K562 (cell line): ENCODE measurements around the gene VAMP4. TPM values are rescaled to one million over a fixed set of nuclear protein-coding genes. Genes with fewer than 3 reads are reported as not detected.

Source experiments
- DMBX1 ChIP-seq: fragments of 250-450 bp; sonication (Bioruptor Pico); IDR thresholded peaks from 2 replicates; pipeline ENCODE4 v1.8.0; 2022; ENCODE audit warnings: inconsistent platforms, mild to moderate bottlenecking, moderate library complexity, borderline replicate concordance
- ESRRB ChIP-seq: fragments of 250-450 bp; sonication (Bioruptor Pico); IDR thresholded peaks from 2 replicates; pipeline ENCODE4 v1.5.0; 2020; ENCODE audit warnings: mild to moderate bottlenecking, moderate library complexity, borderline replicate concordance
- FIP1L1 ChIP-seq: fragments of 200-400 bp; formaldehyde crosslinking; IDR thresholded peaks from 2 replicates; pipeline ENCODE4 v1.6.1; 2018; ENCODE audit warnings: mild to moderate bottlenecking, low read depth, low read length; ENCODE audit not compliant: poor library complexity, severe bottlenecking
- GABPB2 ChIP-seq: fragments of 250-450 bp; sonication (Bioruptor Pico); conservative IDR thresholded peaks from 2 replicates; pipeline ENCODE4 v1.5.1; 2021; ENCODE audit warnings: mild to moderate bottlenecking
- KLF16 ChIP-seq: IDR thresholded peaks from 2 replicates; pipeline ENCODE4 v1.6.1; 2016; ENCODE audit warnings: antibody characterized with exemption
- POLR2A ChIP-seq: fragments of 450-650 bp; conservative IDR thresholded peaks from 2 replicates; pipeline ENCODE4 v1.6.1; 2016
- PURB ChIP-seq: sonication (generic); formaldehyde crosslinking; IDR thresholded peaks from 2 replicates; pipeline ENCODE4 v1.9.0; 2021; ENCODE audit warnings: low read depth, mild to moderate bottlenecking, missing genetic modification reagents
- RBM17 ChIP-seq: fragments of 200-400 bp; formaldehyde crosslinking; IDR thresholded peaks from 2 replicates; pipeline ENCODE4 v1.6.1; 2017; ENCODE audit warnings: low read depth, mild to moderate bottlenecking, low read length, borderline replicate concordance
- RHOXF2B ChIP-seq: fragments of 250-450 bp; sonication (Bioruptor Pico); conservative IDR thresholded peaks from 2 replicates; pipeline ENCODE4 v1.5.1; 2021
- SMARCB1 ChIP-seq: IDR thresholded peaks from 2 replicates; pipeline ENCODE4 v1.6.1; 2011; ENCODE audit warnings: improper control_type of control experiment, low read depth; ENCODE audit not compliant: insufficient read length
- SRSF9 ChIP-seq: fragments of 200-400 bp; formaldehyde crosslinking; IDR thresholded peaks from 2 replicates; pipeline ENCODE4 v1.6.1; 2017; ENCODE audit warnings: low read depth, low read length, borderline replicate concordance
- TCF7 ChIP-seq: sonication (generic); IDR thresholded peaks from 2 replicates; pipeline ENCODE4 v1.6.1; 2016; ENCODE audit warnings: antibody characterized with exemption, borderline replicate concordance
- ZFPM2 ChIP-seq: fragments of 250-450 bp; sonication (Bioruptor Pico); IDR thresholded peaks from 2 replicates; pipeline ENCODE4 v1.5.1; 2022; ENCODE audit warnings: mild to moderate bottlenecking
- ZHX1 ChIP-seq: fragments of 150-350 bp; conservative IDR thresholded peaks from 2 replicates; pipeline ENCODE4 v1.6.1; 2014; ENCODE audit warnings: low read length
- ZNF140 ChIP-seq: fragments of 250-450 bp; sonication (Bioruptor Pico); IDR thresholded peaks from 2 replicates; pipeline ENCODE4 v1.8.0; 2021; ENCODE audit warnings: moderate library complexity, mild to moderate bottlenecking, inconsistent platforms
- ZNF217 ChIP-seq: sonication (generic); formaldehyde crosslinking; IDR thresholded peaks from 2 replicates; pipeline ENCODE4 v1.8.0; 2022; ENCODE audit warnings: mild to moderate bottlenecking, missing genetic modification reagents
- ZNF23 ChIP-seq: fragments of 250-450 bp; sonication (Bioruptor Pico); IDR thresholded peaks from 2 replicates; pipeline ENCODE4 v1.4.0; 2020; ENCODE audit warnings: mild to moderate bottlenecking
- ZNF583 ChIP-seq: fragments of 250-450 bp; sonication (Bioruptor Pico); IDR thresholded peaks from 2 replicates; pipeline ENCODE4 v1.4.0; 2020
- polyA plus RNA-seq, 8 experiments: library from polyadenylated mRNA; depleted of rRNA in 4 of 8; stranded (reverse) in 5 of 8; unstranded in 3 of 8; fragments of >200 nt; fragmentation: Nextera tagmentation in 2 of 8; fragmentation: Illumina TruSeq in 1 of 8; extraction: Ambion mirVana in 2 of 8; extraction: Trizol in 1 of 8; gene quantifications; 2 replicates each; pipeline versions ENCODE4 v1.2.1 to v1.2.3, GENCODE V29; 2011 to 2014; ENCODE audit warnings: inconsistent platforms in 1 of 8, missing spikeins in 1 of 8
- total RNA-seq, 7 experiments: library from RNA; depleted of rRNA in 6 of 7; stranded (reverse); fragments of >200 nt in 6 of 7; fragmentation: Illumina TruSeq in 2 of 7; extraction: Trizol in 2 of 7; gene quantifications; 2 replicates each; pipeline versions ENCODE4 v1.2.1 to v1.2.3, GENCODE V29; 2011 to 2021; ENCODE audit warnings: low replicate concordance in 1 of 7
- TF ChIP-seq, protein P1 (sequence below): fragments of 450-650 bp; conservative IDR thresholded peaks from 2 replicates; pipeline ENCODE4 v1.6.1; 2016; ENCODE audit warnings: missing genetic modification characterization, low read depth, mild to moderate bottlenecking, control low read depth, missing compliant biosample characterization
- TF ChIP-seq, protein P2 (sequence below): sonication (generic); formaldehyde crosslinking; IDR thresholded peaks from 2 replicates; pipeline ENCODE4 v1.8.1; 2022; ENCODE audit warnings: missing genetic modification reagents
- TF ChIP-seq, protein P3 (sequence below): fragments of 250-450 bp; sonication (Bioruptor Pico); IDR thresholded peaks from 2 replicates; pipeline ENCODE4 v1.5.0; 2020; ENCODE audit warnings: mild to moderate bottlenecking, borderline replicate concordance

The VAMP4 gene
- total and polyA plus RNA-seq, 9 of the 15 experiments (the other 6 are each of a cell fraction or from before 2014, with no cell fraction given), result 3.3 to 21.4 (median 11.9) TPM

DNA sequence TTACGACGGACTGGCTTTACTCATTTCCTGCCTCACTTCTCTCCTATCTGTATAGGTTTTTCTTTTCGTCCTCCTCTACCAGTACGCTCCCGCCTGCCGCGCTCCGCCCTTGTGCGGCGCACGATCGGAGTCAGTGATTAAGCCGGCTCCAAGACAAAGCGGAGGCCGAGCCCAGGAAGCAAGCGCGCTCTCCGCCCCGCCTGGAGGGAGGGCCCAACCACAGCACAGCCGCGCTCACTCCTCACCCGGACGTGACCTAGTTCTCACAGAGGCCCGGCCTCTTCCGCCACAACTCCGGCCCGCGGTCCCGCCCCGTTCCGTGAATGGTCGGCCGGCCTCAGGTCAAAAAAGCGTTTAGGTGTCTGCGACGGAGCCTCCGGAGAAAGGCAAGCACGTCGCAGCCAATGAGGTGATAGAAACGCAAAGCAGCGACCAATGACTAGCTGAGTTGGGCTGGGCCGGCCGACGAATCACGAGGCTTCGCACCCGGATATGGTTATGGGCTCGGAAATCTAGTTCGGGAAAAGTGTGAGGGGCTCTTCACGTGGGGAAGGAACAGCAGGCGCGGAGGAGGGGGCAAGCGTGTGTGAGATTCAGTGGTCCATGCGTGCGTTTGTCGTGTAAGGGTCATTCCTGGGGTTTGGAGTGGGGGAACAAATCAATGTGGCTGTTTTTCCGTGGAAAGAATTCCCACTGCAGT lies 39.5 kb upstream of the VAMP4 start, which contains the start of gene METTL13 (continued):
- TF ChIP-seq FIP1L1, result peak; percentile 49
- TF ChIP-seq POLR2A, result peak; percentile 95
- no peak for TF ChIP-seq ZFPM2 (CRISPR knock-in tag)
- TF ChIP-seq KLF16, result no peak
- no peak for TF ChIP-seq PURB (CRISPR knock-in tag)
- no peak for TF ChIP-seq SRSF9
- no peak for TF ChIP-seq SMARCB1
- TF ChIP-seq ZNF217 (CRISPR knock-in tag), result no peak
- TF ChIP-seq RBM17, result no peak
- no peak for TF ChIP-seq ZNF583 (CRISPR knock-in tag)
- TF ChIP-seq DMBX1 (CRISPR knock-in tag), result no peak
- TF ChIP-seq, protein P1, sequence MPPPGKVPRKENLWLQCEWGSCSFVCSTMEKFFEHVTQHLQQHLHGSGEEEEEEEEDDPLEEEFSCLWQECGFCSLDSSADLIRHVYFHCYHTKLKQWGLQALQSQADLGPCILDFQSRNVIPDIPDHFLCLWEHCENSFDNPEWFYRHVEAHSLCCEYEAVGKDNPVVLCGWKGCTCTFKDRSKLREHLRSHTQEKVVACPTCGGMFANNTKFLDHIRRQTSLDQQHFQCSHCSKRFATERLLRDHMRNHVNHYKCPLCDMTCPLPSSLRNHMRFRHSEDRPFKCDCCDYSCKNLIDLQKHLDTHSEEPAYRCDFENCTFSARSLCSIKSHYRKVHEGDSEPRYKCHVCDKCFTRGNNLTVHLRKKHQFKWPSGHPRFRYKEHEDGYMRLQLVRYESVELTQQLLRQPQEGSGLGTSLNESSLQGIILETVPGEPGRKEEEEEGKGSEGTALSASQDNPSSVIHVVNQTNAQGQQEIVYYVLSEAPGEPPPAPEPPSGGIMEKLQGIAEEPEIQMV (tag), result no peak
- TF ChIP-seq GABPB2 (CRISPR knock-in tag), result no peak
- TF ChIP-seq, protein P2, sequence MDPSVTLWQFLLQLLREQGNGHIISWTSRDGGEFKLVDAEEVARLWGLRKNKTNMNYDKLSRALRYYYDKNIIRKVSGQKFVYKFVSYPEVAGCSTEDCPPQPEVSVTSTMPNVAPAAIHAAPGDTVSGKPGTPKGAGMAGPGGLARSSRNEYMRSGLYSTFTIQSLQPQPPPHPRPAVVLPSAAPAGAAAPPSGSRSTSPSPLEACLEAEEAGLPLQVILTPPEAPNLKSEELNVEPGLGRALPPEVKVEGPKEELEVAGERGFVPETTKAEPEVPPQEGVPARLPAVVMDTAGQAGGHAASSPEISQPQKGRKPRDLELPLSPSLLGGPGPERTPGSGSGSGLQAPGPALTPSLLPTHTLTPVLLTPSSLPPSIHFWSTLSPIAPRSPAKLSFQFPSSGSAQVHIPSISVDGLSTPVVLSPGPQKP (CRISPR knock-in tag), result no peak
- no peak for TF ChIP-seq ZNF23 (CRISPR knock-in tag)
- 0 out of 2 replicates have a peak, but pooled peaks have one; percentile 14 for TF ChIP-seq TCF7
- TF ChIP-seq, protein P3, sequence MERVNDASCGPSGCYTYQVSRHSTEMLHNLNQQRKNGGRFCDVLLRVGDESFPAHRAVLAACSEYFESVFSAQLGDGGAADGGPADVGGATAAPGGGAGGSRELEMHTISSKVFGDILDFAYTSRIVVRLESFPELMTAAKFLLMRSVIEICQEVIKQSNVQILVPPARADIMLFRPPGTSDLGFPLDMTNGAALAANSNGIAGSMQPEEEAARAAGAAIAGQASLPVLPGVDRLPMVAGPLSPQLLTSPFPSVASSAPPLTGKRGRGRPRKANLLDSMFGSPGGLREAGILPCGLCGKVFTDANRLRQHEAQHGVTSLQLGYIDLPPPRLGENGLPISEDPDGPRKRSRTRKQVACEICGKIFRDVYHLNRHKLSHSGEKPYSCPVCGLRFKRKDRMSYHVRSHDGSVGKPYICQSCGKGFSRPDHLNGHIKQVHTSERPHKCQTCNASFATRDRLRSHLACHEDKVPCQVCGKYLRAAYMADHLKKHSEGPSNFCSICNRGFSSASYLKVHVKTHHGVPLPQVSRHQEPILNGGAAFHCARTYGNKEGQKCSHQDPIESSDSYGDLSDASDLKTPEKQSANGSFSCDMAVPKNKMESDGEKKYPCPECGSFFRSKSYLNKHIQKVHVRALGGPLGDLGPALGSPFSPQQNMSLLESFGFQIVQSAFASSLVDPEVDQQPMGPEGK, result no peak
- TF ChIP-seq ZNF140 (CRISPR knock-in tag), result no peak
- TF ChIP-seq RHOXF2B, result 0 out of 2 replicates have a peak, but pooled peaks have one; percentile 61
- no peak for TF ChIP-seq ESRRB (CRISPR knock-in tag)
- no peak for TF ChIP-seq ZHX1
